GM13976 (cell line): ENCODE results near the gene RNF220.

Experiments
- DNase-seq: peaks from one replicate; pipeline ENCODE4 v3.0.0; 2012; ENCODE audit warnings: low spot score
- in situ Hi-C: fragments of 300-500 bp; cut with MboI; formaldehyde crosslinking; loops from one replicate; pipeline ENCODE4 v1.12.0; 2022; ENCODE audit warnings: low sequenced_read_pairs, mixed read lengths, inconsistent platforms; ENCODE audit not compliant: unreplicated experiment
- TF ChIP-seq, protein P1 (sequence below): IDR thresholded peaks from 2 replicates; pipeline ENCODE4 v1.5.1; 2012; ENCODE audit warnings: borderline replicate concordance, mild to moderate bottlenecking; ENCODE audit not compliant: insufficient read depth; ENCODE audit errors: extremely low read depth, missing control alignments, control extremely low read depth

RNF220 gene

DNA sequence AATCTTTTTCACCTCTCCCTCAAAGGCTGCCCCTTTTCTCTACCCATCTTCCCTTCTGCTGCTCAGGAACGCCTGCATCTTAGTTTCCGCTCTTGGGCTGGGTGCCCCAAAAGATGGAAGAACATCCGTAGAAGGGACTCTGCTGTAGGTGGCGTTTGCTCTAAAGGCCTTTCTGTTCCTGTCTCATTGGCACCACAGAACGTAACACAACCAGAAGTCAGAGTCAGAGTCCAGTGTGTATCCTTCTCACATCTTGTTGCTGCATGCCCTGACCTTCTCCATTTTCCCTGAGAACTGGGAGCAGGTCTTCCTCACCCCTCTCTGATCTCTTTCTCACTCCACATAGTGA is 103.3 kb downstream of the RNF220 start:
- TF ChIP-seq, protein P1, sequence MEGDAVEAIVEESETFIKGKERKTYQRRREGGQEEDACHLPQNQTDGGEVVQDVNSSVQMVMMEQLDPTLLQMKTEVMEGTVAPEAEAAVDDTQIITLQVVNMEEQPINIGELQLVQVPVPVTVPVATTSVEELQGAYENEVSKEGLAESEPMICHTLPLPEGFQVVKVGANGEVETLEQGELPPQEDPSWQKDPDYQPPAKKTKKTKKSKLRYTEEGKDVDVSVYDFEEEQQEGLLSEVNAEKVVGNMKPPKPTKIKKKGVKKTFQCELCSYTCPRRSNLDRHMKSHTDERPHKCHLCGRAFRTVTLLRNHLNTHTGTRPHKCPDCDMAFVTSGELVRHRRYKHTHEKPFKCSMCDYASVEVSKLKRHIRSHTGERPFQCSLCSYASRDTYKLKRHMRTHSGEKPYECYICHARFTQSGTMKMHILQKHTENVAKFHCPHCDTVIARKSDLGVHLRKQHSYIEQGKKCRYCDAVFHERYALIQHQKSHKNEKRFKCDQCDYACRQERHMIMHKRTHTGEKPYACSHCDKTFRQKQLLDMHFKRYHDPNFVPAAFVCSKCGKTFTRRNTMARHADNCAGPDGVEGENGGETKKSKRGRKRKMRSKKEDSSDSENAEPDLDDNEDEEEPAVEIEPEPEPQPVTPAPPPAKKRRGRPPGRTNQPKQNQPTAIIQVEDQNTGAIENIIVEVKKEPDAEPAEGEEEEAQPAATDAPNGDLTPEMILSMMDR: no peak
- in situ Hi-C loops: no loop called here
- no peak for DNase-seq

GRCh38 chr1:44511363-44511762 is 106.3 kb downstream of the RNF220 start:
- in situ Hi-C loops: no loop called here
- TF ChIP-seq, protein P1: no peak

DNA sequence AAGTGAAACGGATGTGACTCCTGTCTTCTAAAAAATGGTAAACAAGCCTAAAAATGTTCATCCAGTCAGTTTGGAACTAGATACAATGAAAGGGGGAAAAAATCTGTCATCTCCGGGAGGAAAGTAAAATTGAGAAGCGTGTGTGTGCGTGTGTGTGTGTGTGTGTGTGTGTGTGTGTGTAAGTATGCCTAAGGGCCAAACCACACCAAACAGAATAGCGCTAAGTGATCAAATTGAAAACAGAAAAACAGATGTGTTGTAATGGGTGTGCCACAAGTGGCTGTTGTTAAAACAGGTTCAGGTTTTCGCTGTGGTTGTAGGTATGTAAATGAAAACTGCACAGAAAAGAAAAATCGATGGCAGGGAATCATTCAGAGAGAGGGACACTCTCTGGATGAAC is 106.7 kb downstream of the RNF220 start:
- in situ Hi-C loops: no loop called here
- TF ChIP-seq, protein P1: no peak
- no peak for DNase-seq

More at GRCh38 chr1:44511363-44511762, 106.3 kb downstream of the RNF220 start:
- no peak for DNase-seq

GRCh38 chr1:44512313-44512885 is 107.3 kb downstream of the RNF220 start:
- in situ Hi-C loops: no loop called here
- no peak for DNase-seq

DNA sequence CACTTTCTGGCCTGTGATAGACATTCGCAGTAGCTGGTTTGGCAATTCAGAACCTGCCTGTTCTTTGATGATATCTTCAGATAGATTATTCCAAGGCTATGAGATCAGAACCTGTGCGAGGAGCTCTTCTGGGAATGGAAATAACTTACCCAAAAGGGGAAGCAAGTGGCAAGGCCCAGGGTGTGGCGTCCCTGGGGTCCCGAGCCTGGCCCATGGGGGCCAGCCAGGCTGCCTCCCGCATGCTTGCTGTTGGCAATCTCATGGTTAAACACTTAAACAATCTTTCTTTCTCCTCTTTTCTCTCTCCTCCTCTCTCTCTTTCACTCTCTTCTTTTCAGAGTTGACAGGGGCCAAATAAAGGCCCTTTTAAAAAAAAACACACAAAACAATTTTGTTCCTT is 108.1 kb downstream of the RNF220 start:
- in situ Hi-C loops: no loop called here

More at GRCh38 chr1:44512313-44512885, 107.3 kb downstream of the RNF220 start:
- TF ChIP-seq, protein P1: no peak

GRCh38 chr1:44514673-44515072 is 109.6 kb downstream of the RNF220 start:
- TF ChIP-seq, protein P1: no peak
- in situ Hi-C loops: no loop called here
- no peak for DNase-seq

More for the DNA sequence above, 108.1 kb downstream of the RNF220 start:
- TF ChIP-seq, protein P1: no peak
- no peak for DNase-seq
